ENCODE results near the gene BLCAP. TPM values are rescaled to one million over a fixed set of nuclear protein-coding genes. Genes with fewer than 3 reads are reported as not detected.
"Not testable (repeated sequence)": the region's sequence is repeated elsewhere in the genome, so short reads cannot be mapped to it uniquely, and the experiment has no call there.

BLCAP gene
- total and polyA plus RNA-seq, 4 experiments from 2014 or later: 63.7 to 97.4 (median 84.6) TPM

DNA sequence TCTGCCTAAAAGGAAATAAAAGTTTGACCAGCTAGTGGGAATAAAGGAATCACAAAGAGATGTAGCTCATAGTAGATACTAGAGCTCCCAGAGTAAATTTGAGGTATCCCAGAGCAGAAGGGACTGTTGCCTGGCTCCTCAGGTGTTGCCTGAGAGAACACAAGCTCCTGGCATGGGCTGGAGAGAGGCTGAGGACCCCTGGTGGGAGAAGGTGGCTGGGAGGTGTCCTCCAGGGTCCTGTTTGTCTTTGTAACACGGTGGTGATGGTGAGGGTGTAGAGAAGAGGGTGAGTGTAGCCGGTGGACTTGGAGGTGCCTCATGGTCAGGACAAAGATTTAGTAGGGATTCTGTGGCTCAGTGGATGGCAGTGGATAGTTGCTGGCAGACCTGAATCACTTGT lies 34.7 kb downstream of the BLCAP start:
- CTCF ChIA-PET (ENCODE audit: partially characterized antibody): no interaction called here
- POLR2A ChIA-PET (ENCODE audit: partially characterized antibody): interaction anchor here (1.5 kb wide), 1 partner anchor 34 kb away, joined by 4 read pairs; no protein-coding TSS in a partner anchor
- Histone ChIP-seq H3K4me1 (ENCODE audit: insufficient read depth, low read length) (no peaks in the 10 kb centered on the region), H3K9me3 (ENCODE audit: control insufficient read depth in 1 of 2, low read length in 2 of 2) (no peaks in the 10 kb centered on the region), H3K27ac (ENCODE audit: low read depth, low read length) (no peak overlapping the region), H3K4me3 (ENCODE audit: low read length in 2 of 2) (no peak overlapping the region), H3K36me3 (ENCODE audit: insufficient read depth, low read length) (no peaks in the 10 kb centered on the region), H3K27me3 (ENCODE audit: insufficient read depth, low read length) (no peaks in the 10 kb centered on the region)
- H3K9me3 Mint-ChIP-seq: peaks cover 0 to 2% (median 0%) of the 10 kb centered on the region in 8 donors
- H3K27ac Mint-ChIP-seq: peak overlapping the region in 1 of 7 donors; percentile 46
- peaks cover 0 to 1% of the 10 kb centered on the region in 2 donors for H3K27me3 Mint-ChIP-seq
- no peak for DNase-seq
- no peaks in the 10 kb centered on the region for H3K4me1 Mint-ChIP-seq
- intact Hi-C loops (cut with micrococcal nuclease): no loop called here
- H3K4me3 Mint-ChIP-seq: no peak overlapping the region
- peaks cover 26 to 29% of the 10 kb centered on the region in 2 donors for H3K36me3 Mint-ChIP-seq

DNA sequence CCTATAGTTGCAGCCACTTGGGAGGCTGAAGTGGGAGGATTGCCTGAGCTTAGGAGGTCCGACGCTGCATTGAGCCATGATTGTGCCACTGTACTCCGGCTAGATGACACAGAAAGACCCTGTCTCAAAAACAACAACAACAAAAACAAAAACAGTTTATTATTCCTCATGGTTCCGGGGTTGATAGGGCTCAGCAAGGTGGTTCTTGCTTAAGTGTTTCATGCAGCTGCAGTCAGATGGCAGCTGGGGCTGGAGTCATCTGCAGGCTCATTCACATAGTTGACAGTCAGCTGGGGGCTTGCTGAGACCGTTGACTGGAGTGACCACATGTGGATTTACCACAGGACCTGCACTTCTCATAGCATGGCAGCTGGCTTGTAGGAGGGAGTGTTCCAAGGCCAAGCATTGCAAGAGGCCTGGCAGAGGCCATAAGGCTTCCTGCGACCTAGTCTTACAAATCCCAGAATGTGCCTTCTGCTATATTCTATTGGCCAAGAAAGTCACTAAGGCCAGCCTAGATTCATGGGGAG lies 35.5 kb downstream of the BLCAP start:
- Histone ChIP-seq H3K4me3 (ENCODE audit: low read length in 2 of 2) (no peak overlapping the region), H3K4me1 (ENCODE audit: insufficient read depth, low read length) (no peaks in the 10 kb centered on the region), H3K36me3 (ENCODE audit: insufficient read depth, low read length) (no peaks in the 10 kb centered on the region), H3K27me3 (ENCODE audit: insufficient read depth, low read length) (no peaks in the 10 kb centered on the region), H3K27ac (ENCODE audit: low read depth, low read length) (no peak overlapping the region), H3K9me3 (ENCODE audit: control insufficient read depth in 1 of 2, low read length in 2 of 2) (no peaks in the 10 kb centered on the region)
- Mint-ChIP-seq H3K9me3 (peaks cover 0 to 2% (median 0%) of the 10 kb centered on the region in 8 donors), H3K27ac (no peak overlapping the region), H3K36me3 (peaks cover 26 to 29% of the 10 kb centered on the region in 2 donors), H3K27me3 (peaks cover 0 to 1% of the 10 kb centered on the region in 2 donors), H3K4me3 (peak overlapping the region in 1 of 8 donors; percentile 2), H3K4me1 (peaks cover 0 to 2% (median 0%) of the 10 kb centered on the region in 4 donors)
- POLR2A ChIA-PET (ENCODE audit: partially characterized antibody): interaction anchor here (1.5 kb wide), 1 partner anchor 35 kb away, joined by 4 read pairs; no protein-coding TSS in a partner anchor
- DNase-seq: no peak
- intact Hi-C loops (cut with micrococcal nuclease): no loop called here
- CTCF ChIA-PET (ENCODE audit: partially characterized antibody): no interaction called here

DNA sequence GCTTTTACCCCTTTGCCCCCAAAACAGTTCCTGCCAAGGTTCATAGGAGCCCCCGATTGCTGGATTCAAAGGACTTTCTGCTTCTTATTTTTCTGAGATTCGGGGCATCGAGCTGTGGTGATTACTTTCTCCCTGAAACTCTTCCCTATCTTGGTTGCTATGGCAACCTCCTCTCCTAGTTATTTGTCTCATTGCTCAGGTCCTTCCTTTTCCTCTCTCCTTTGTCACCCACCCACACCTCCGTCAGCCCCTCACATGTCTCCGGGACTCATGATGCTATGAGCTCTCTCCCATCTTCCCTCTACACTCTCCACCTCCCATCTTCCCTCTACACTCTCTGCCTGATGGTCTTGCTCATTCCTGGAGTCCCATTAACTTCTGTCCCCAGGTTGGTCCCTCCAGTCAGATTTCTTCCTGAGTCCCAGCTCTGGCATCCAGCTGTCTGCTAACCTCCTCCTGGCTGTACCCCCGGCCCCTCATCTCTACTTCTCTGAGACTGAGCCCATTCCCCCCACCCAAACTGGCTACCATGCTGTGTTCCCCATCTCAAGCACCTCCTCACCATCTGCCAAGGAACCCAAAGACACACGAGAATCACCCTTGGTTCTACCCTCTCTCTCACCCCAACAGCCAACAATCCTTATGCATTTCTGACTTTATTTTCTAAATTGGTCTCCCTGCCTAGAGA lies 36.9 kb downstream of the BLCAP start:
- Mint-ChIP-seq H3K36me3 (peaks cover 24 to 25% of the 10 kb centered on the region in 2 donors), H3K4me1 (peaks cover 0 to 2% (median 0%) of the 10 kb centered on the region in 4 donors), H3K27me3 (peaks cover 0 to 1% of the 10 kb centered on the region in 2 donors), H3K9me3 (peaks cover 0 to 2% (median 0%) of the 10 kb centered on the region in 8 donors), H3K4me3 (no peak overlapping the region), H3K27ac (peak overlapping the region in 1 of 7 donors; percentile 20)
- CTCF ChIA-PET (ENCODE audit: partially characterized antibody): no interaction called here
- intact Hi-C loops (cut with micrococcal nuclease): no loop called here
- DNase-seq: no peak
- Histone ChIP-seq H3K4me1 (ENCODE audit: insufficient read depth, low read length) (no peaks in the 10 kb centered on the region), H3K9me3 (ENCODE audit: control insufficient read depth in 1 of 2, low read length in 2 of 2) (no peaks in the 10 kb centered on the region), H3K36me3 (ENCODE audit: insufficient read depth, low read length) (no peaks in the 10 kb centered on the region), H3K4me3 (ENCODE audit: low read length in 2 of 2) (no peak overlapping the region), H3K27me3 (ENCODE audit: insufficient read depth, low read length) (no peaks in the 10 kb centered on the region), H3K27ac (ENCODE audit: low read depth, low read length) (no peak overlapping the region)
- POLR2A ChIA-PET (ENCODE audit: partially characterized antibody): no interaction called here

DNA sequence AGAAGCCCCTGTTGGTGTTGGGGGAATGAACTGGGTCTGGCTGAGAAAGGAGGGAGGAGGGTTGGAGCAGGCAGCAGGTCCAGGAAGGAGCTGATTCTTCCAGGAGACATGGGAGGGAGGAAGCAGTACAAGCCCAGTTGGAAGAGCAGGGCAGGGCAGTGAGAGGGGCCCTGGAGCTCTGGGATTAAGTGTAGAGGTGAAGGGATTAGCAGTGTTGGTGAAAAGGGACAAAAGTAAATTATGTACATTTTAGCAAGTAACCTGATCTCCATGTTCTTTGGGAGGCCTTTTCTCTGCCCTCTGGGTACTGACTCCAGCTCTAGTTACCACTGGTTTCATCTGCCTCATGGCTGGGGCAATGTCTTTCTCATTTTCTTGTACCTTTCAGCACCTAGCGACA lies 41.5 kb downstream of the BLCAP start:
- H3K9me3 Mint-ChIP-seq; H3K27ac Mint-ChIP-seq; intact Hi-C loops (cut with micrococcal nuclease); H3K27ac ChIP-seq (ENCODE audit: low read depth, low read length); H3K36me3 ChIP-seq (ENCODE audit: insufficient read depth, low read length); H3K4me1 ChIP-seq (ENCODE audit: insufficient read depth, low read length); H3K4me1 Mint-ChIP-seq; H3K4me3 Mint-ChIP-seq; DNase-seq; H3K4me3 ChIP-seq (ENCODE audit: low read length in 2 of 2); POLR2A ChIA-PET (ENCODE audit: partially characterized antibody); H3K9me3 ChIP-seq (ENCODE audit: control insufficient read depth in 1 of 2, low read length in 2 of 2); CTCF ChIA-PET (ENCODE audit: partially characterized antibody); H3K27me3 Mint-ChIP-seq; H3K27me3 ChIP-seq (ENCODE audit: insufficient read depth, low read length); H3K36me3 Mint-ChIP-seq: not testable (repeated sequence)

DNA sequence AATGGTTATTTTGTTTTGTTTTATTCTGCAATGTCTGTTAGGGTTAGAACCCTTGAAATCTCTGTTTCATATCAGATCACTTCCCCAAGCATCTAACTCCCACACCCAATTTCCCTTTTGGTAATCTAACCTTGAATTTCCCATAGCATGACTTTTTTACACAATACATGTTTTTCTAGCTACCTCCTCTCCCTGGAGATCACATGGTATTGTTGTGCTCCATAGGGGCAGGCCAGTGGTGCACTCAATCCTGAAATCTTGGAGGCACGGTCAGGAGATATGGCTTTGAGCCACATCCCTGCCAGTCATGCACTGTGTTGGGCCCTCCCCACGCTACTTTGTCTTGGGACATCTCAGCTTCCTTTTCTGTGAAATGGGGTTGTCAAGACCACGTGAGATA lies 43.3 kb downstream of the BLCAP start:
- Mint-ChIP-seq H3K9me3 (no peaks in the 10 kb centered on the region), H3K27ac (no peak overlapping the region), H3K27me3 (peaks cover 12 to 15% of the 10 kb centered on the region in 2 donors), H3K4me3 (no peak overlapping the region), H3K4me1 (peaks cover 0 to 2% (median 0%) of the 10 kb centered on the region in 4 donors), H3K36me3 (peaks cover 0 to 5% of the 10 kb centered on the region in 2 donors)
- no peak for DNase-seq
- intact Hi-C loops (cut with micrococcal nuclease): no loop called here
- Histone ChIP-seq H3K9me3 (ENCODE audit: control insufficient read depth in 1 of 2, low read length in 2 of 2) (no peaks in the 10 kb centered on the region), H3K27me3 (ENCODE audit: insufficient read depth, low read length) (no peaks in the 10 kb centered on the region), H3K4me1 (ENCODE audit: insufficient read depth, low read length) (no peaks in the 10 kb centered on the region), H3K27ac (ENCODE audit: low read depth, low read length) (no peak overlapping the region), H3K36me3 (ENCODE audit: insufficient read depth, low read length) (no peaks in the 10 kb centered on the region), H3K4me3 (ENCODE audit: low read length in 2 of 2) (no peak overlapping the region)
- ChIA-PET POLR2A (ENCODE audit: partially characterized antibody) (no interaction called here), CTCF (ENCODE audit: partially characterized antibody) (no interaction called here)

DNA sequence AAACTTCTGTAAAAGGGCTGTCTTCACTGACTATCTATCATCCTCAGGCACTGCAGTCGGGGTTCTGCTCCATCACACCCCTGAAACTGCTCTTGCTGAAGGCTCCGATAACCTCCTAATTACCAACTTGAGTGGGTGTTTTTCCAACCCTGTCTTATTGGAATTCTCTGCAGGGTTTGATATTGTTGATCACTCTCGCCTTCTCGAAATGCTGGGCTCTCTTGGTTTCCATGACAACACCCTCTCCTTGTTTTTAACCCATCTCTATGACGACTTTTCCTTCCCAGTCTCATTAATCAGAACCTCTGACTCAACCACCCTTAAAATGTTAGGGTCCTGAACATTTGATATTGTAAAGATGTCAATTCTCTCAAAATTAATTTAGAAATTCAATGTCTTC lies 46.1 kb downstream of the BLCAP start:
- peaks cover 12 to 15% of the 10 kb centered on the region in 2 donors for H3K27me3 Mint-ChIP-seq
- peaks cover 0 to under 1% (median 0%) of the 10 kb centered on the region in 8 donors for H3K9me3 Mint-ChIP-seq
- no peaks in the 10 kb centered on the region for H3K9me3 ChIP-seq (ENCODE audit: control insufficient read depth in 1 of 2, low read length in 2 of 2)
- no peak overlapping the region for H3K27ac ChIP-seq (ENCODE audit: low read depth, low read length)
- peaks cover 0 to 5% of the 10 kb centered on the region in 2 donors for H3K36me3 Mint-ChIP-seq
- H3K4me3 Mint-ChIP-seq: no peak overlapping the region
- H3K4me1 Mint-ChIP-seq: no peaks in the 10 kb centered on the region
- H3K36me3 ChIP-seq (ENCODE audit: insufficient read depth, low read length): no peaks in the 10 kb centered on the region
- ChIA-PET POLR2A (ENCODE audit: partially characterized antibody) (no interaction called here), CTCF (ENCODE audit: partially characterized antibody) (no interaction called here)
- H3K4me1 ChIP-seq (ENCODE audit: insufficient read depth, low read length): no peaks in the 10 kb centered on the region
- DNase-seq: no peak
- H3K27ac Mint-ChIP-seq: no peak overlapping the region
- intact Hi-C loops (cut with micrococcal nuclease): no loop called here
- no peak overlapping the region for H3K4me3 ChIP-seq (ENCODE audit: low read length in 2 of 2)
- no peaks in the 10 kb centered on the region for H3K27me3 ChIP-seq (ENCODE audit: insufficient read depth, low read length)

DNA sequence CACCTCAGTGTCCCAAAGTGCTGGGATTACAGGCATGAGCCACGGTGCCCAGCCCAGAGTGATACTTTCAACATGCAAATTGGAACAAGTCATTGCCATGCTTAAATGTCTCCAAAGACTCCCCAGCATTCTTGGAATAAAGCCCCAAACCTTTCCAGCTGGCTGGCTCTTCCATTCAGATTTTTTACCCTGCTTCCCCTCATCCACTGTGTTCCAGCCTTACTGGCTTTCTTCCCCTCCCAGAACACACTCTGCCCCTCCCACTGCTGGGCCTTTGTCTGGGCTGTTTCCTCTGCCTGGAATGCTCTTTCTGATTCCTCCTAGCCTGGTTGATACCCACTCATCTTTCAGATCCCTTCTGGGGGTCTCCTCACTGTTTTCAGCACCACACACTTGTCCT lies 46.8 kb downstream of the BLCAP start:
- peaks cover 14 to 15% of the 10 kb centered on the region in 2 donors for H3K27me3 Mint-ChIP-seq
- Histone ChIP-seq H3K4me1 (ENCODE audit: insufficient read depth, low read length) (no peaks in the 10 kb centered on the region), H3K27me3 (ENCODE audit: insufficient read depth, low read length) (no peaks in the 10 kb centered on the region), H3K36me3 (ENCODE audit: insufficient read depth, low read length) (no peaks in the 10 kb centered on the region), H3K27ac (ENCODE audit: low read depth, low read length) (no peak overlapping the region), H3K4me3 (ENCODE audit: low read length in 2 of 2) (no peak overlapping the region), H3K9me3 (ENCODE audit: control insufficient read depth in 1 of 2, low read length in 2 of 2) (no peaks in the 10 kb centered on the region)
- ChIA-PET CTCF (ENCODE audit: partially characterized antibody) (no interaction called here), POLR2A (ENCODE audit: partially characterized antibody) (no interaction called here)
- no peak overlapping the region for H3K27ac Mint-ChIP-seq
- H3K36me3 Mint-ChIP-seq: peaks cover 0 to 5% of the 10 kb centered on the region in 2 donors
- H3K4me1 Mint-ChIP-seq: no peaks in the 10 kb centered on the region
- no peak overlapping the region for H3K4me3 Mint-ChIP-seq
- DNase-seq: no peak
- peaks cover 0 to 4% (median 0%) of the 10 kb centered on the region in 8 donors for H3K9me3 Mint-ChIP-seq
- intact Hi-C loops (cut with micrococcal nuclease): no loop called here
